Kidney (tissue), 14 donors: ENCODE results near the gene SFSWAP. TPM values are rescaled to one million over a fixed set of nuclear protein-coding genes. Genes with fewer than 3 reads are reported as not detected.

ENCODE experiments used
- DNase-seq, 5 donors: peaks; one replicate each; pipeline ENCODE4 v3.0.0-alpha.2; 2013 to 2020
- FAIRE-seq: peaks from 2 replicates; lab custom pipeline; 2012; peaks lifted over from hg19 to GRCh38; lab: Jason Lieb, UNC
- H3K27ac ChIP-seq, 2 donors: one replicate each; pipeline ENCODE4 v1.7.0; 2013; ENCODE audit warnings: low read depth in 2 of 2, low read length in 2 of 2, inconsistent platforms in 1 of 2
- H3K27me3 ChIP-seq: one replicate; pipeline ENCODE4 v1.7.1; 2013; ENCODE audit warnings: low read length, inconsistent platforms; ENCODE audit not compliant: control insufficient read depth, insufficient read depth
- H3K36me3 ChIP-seq, 3 donors: one replicate each; pipeline versions ENCODE4 v1.7.0 to v1.7.1; 2013; ENCODE audit warnings: low read length in 3 of 3, control low read depth in 1 of 3, inconsistent platforms in 1 of 3; ENCODE audit not compliant: insufficient read depth in 3 of 3, control insufficient read depth in 2 of 3
- H3K4me1 ChIP-seq, 3 donors: one replicate each; pipeline versions ENCODE4 v1.7.0 to v1.7.1; 2013; ENCODE audit warnings: low read length in 3 of 3, inconsistent platforms in 1 of 3, low read depth in 1 of 3; ENCODE audit not compliant: control insufficient read depth in 2 of 3, insufficient read depth in 2 of 3
- H3K4me3 ChIP-seq, 3 donors: one replicate each; pipeline versions ENCODE4 v1.7.0 to v1.8.1; 2013; ENCODE audit warnings: low read length in 3 of 3, control low read depth in 1 of 3, inconsistent platforms in 1 of 3
- H3K9ac ChIP-seq, 3 donors: one replicate each; pipeline versions ENCODE4 v1.7.0 to v1.7.1; 2013; ENCODE audit warnings: low read length in 3 of 3, control low read depth in 1 of 3, inconsistent platforms in 1 of 3
- H3K9me3 ChIP-seq, 3 donors: one replicate each; pipeline versions ENCODE4 v1.7.0 to v1.7.1; 2013; ENCODE audit warnings: low read length in 3 of 3, control low read depth in 1 of 3, inconsistent platforms in 1 of 3; ENCODE audit not compliant: control insufficient read depth in 2 of 3, insufficient read depth in 1 of 3
- intact Hi-C: fragments of 100-400 bp; cut with DNase I; formaldehyde crosslinking; loops from one replicate; pipeline ENCODE4 v1.11.1; 2022
- polyA plus RNA-seq: library from polyadenylated mRNA; stranded (reverse); fragments of 350-450 nt; fragmentation: Illumina TruSeq; extraction: RNeasy Lipid Tissue Mini Kit (QIAGEN cat#74804); gene quantifications from one replicate; pipeline ENCODE4 v1.2.3, GENCODE V29; 2014; ENCODE audit warnings: low read depth, low replicate concordance; ENCODE audit not compliant: insufficient read depth
- total RNA-seq: library from RNA; stranded (reverse); fragmentation: NEBNext Ultra II Directional; extraction: Animal tissue kit (Norgen Biotek cat#: 25700); gene quantifications from one replicate; pipeline ENCODE4 v1.2.1, GENCODE V29; 2021
- TF ChIP-seq, protein P1 (sequence below): IDR thresholded peaks from 3 replicates; pipeline ENCODE4 v1.5.1; 2012; ENCODE audit warnings: mild to moderate bottlenecking, moderate library complexity, borderline replicate concordance; ENCODE audit not compliant: insufficient read depth; ENCODE audit errors: extremely low read depth
- donor health status: control.
- donor health status: control.
- donor health status: control.
- donor health status: control.
- donor health status: control.
- donor health status: DM: yes; HTN: yes; CAD: no.
- donor health status: Normal renal cell carcinoma (clear cell type).

The SFSWAP gene
- total and polyA plus RNA-seq, 2 donors from 2014 or later = 13.9 to 46.2 TPM

DNA sequence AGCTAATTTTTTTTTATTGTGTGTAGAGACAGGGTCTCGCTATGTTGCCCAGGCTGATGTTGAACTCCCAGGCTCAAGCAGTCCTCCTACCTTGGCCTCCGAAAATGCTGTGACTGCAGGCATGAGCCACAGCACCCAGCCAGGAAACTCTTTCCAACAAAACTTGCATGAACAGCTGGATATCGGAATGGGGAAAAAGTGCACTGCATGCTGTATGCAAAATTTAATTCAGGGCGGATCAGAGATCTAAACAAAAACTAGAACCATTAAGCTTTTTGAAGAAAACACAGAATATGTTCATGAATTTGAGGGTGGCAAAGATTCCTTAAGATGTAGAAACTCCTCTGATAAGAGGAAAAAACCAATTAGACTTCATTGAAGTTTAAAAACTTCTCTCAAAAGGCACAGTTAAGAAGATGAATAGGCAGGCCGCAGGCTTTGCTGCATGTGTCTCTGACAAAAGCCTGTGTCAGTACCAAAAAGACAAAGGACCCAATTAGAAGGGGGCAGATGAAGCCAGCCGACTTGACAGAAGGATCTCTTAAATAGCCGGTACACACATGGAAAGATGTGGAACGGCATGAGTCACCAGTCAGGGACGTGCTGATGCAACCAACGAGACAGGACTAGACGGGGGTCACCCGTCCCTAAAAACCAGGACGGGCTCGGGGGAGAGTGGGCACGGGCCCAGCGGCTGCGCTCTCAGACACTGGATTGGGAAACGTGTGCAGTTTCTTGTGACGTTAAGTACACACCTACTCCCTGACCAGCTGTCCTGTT is 82.5 kb downstream of the SFSWAP start:
- H3K36me3 ChIP-seq = peaks cover 12 to 46% (median 29%) of the 10 kb centered on the region in 3 donors
- FAIRE-seq = no peak

GRCh38 chr12:131794061-131794460 is 83.2 kb downstream of the SFSWAP start:
- Histone ChIP-seq H3K27me3 (no peaks in the 10 kb centered on the region), H3K4me3 (no peak overlapping the region), H3K36me3 (peaks cover 12 to 49% (median 29%) of the 10 kb centered on the region in 3 donors), H3K9ac (no peak overlapping the region), H3K27ac (no peak overlapping the region), H3K9me3 (no peaks in the 10 kb centered on the region), H3K4me1 (peaks cover 0 to 2% (median 0%) of the 10 kb centered on the region in 3 donors)
- FAIRE-seq (no peak), DNase-seq (no peak)
- TF ChIP-seq, protein P1, sequence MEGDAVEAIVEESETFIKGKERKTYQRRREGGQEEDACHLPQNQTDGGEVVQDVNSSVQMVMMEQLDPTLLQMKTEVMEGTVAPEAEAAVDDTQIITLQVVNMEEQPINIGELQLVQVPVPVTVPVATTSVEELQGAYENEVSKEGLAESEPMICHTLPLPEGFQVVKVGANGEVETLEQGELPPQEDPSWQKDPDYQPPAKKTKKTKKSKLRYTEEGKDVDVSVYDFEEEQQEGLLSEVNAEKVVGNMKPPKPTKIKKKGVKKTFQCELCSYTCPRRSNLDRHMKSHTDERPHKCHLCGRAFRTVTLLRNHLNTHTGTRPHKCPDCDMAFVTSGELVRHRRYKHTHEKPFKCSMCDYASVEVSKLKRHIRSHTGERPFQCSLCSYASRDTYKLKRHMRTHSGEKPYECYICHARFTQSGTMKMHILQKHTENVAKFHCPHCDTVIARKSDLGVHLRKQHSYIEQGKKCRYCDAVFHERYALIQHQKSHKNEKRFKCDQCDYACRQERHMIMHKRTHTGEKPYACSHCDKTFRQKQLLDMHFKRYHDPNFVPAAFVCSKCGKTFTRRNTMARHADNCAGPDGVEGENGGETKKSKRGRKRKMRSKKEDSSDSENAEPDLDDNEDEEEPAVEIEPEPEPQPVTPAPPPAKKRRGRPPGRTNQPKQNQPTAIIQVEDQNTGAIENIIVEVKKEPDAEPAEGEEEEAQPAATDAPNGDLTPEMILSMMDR = no peak
- intact Hi-C loops = no loop called here

More for the DNA sequence above, 82.5 kb downstream of the SFSWAP start:
- Histone ChIP-seq H3K27ac (no peak overlapping the region), H3K9me3 (no peaks in the 10 kb centered on the region), H3K4me3 (no peak overlapping the region), H3K4me1 (peaks cover 0 to 2% (median 0%) of the 10 kb centered on the region in 3 donors), H3K9ac (no peak overlapping the region), H3K27me3 (no peaks in the 10 kb centered on the region)
- DNase-seq = no peak
- intact Hi-C loops = no loop called here
- TF ChIP-seq, protein P1 = no peak

- no peaks in the 10 kb centered on the region for H3K9me3 ChIP-seq
- DNase-seq (no peak), FAIRE-seq (no peak)
- no peak overlapping the region for H3K9ac ChIP-seq
- TF ChIP-seq, protein P1 = no peak
- peaks cover 0 to 2% (median 0%) of the 10 kb centered on the region in 3 donors for H3K4me1 ChIP-seq
- peaks cover 10 to 51% (median 29%) of the 10 kb centered on the region in 3 donors for H3K36me3 ChIP-seq
- no peaks in the 10 kb centered on the region for H3K27me3 ChIP-seq
- no peak overlapping the region for H3K27ac ChIP-seq
- no peak overlapping the region for H3K4me3 ChIP-seq
- intact Hi-C loops = no loop called here
These were observed 83.7 kb downstream of the SFSWAP start for GRCh38 chr12:131794573-131794972.
